Adrenal gland (tissue), 12 donors: ENCODE data around the gene POLR1E. TPM values are rescaled to one million over a fixed set of nuclear protein-coding genes. Genes with fewer than 3 reads are reported as not detected.

Experiments
- DNase-seq, 7 donors: peaks; one replicate each; pipeline ENCODE4 v3.0.0-alpha.2; 2019 to 2020
- H3K27ac ChIP-seq, 5 donors: fragments of 200-600 bp; sonication (generic) in 4 of 5; 1 replicate in 3 of 5; 2 replicates in 2 of 5; pipeline versions ENCODE4 v1.5.1 to v1.8.0; 2016 to 2020; ENCODE audit warnings: mild to moderate bottlenecking in 1 of 5
- H3K27me3 ChIP-seq: fragments of 200-600 bp; 2 replicates; pipeline ENCODE4 v1.8.0; 2021
- H3K36me3 ChIP-seq, 2 donors: fragments of 200-600 bp; replicated peaks in 1 of 2; 1 replicate in 1 of 2; 2 replicates in 1 of 2; pipeline versions ENCODE4 v1.5.1 to v1.8.0; 2018 to 2022
- H3K4me1 ChIP-seq, 2 donors: fragments of 200-600 bp; replicated peaks in 1 of 2; 1 replicate in 1 of 2; 2 replicates in 1 of 2; pipeline versions ENCODE4 v1.5.1 to v1.8.0; 2018 to 2021
- H3K4me3 ChIP-seq, 4 donors: fragments of 200-600 bp; sonication (generic) in 3 of 4; one replicate each; pipeline ENCODE4 v1.5.1; 2016 to 2018
- H3K9me3 ChIP-seq, 3 donors: fragments of 200-600 bp; sonication (generic) in 1 of 3; replicated peaks in 1 of 3; 1 replicate in 2 of 3; 2 replicates in 1 of 3; pipeline versions ENCODE4 v1.5.1 to v1.8.0; 2016 to 2021
- CTCF ChIP-seq, 6 experiments: fragments of 450-650 bp in 4 of 6; fragments of 200-600 bp in 2 of 6; sonication (generic) in 1 of 6; IDR thresholded peaks; 1 replicate in 5 of 6; 2 replicates in 1 of 6; pipeline versions ENCODE4 v1.5.1 to v1.8.0; 2016 to 2021; ENCODE audit warnings: antibody characterized with exemption in 6 of 6, mild to moderate bottlenecking in 2 of 6, moderate library complexity in 1 of 6
- POLR2A ChIP-seq, 2 donors: fragments of 450-650 bp; IDR thresholded peaks; one replicate each; pipeline ENCODE4 v1.6.1; 2017; ENCODE audit warnings: antibody characterized with exemption in 2 of 2, mild to moderate bottlenecking in 2 of 2, moderate library complexity in 1 of 2
- WGBS, 4 donors: extraction: QIAGEN DNeasy Blood & Tissue Kit in 2 of 4; methylation state at CpG; one replicate each; pipeline versions ENCODE4 v1.1.5 to v1.1.7; 2013 to 2017; 5-methylcytosine and 5-hydroxymethylcytosine counted together
- intact Hi-C, 2 donors: fragments of 100-400 bp; cut with DNase I; formaldehyde crosslinking; loops; one replicate each; pipeline versions ENCODE4 v1.14.1 to v1.15.0; 2022 to 2023
- polyA plus RNA-seq, 3 donors: library from polyadenylated mRNA; stranded (reverse); fragments of 200-250 nt in 2 of 3; fragments of 350-450 nt in 1 of 3; fragmentation: Illumina TruSeq in 1 of 3; extraction: RNeasy Lipid Tissue Mini Kit (QIAGEN cat#74804) in 1 of 3; gene quantifications; one replicate each; pipeline ENCODE4 v1.2.3, GENCODE V29; 2013 to 2014
- total RNA-seq, 9 donors: library from RNA; depleted of rRNA in 4 of 9; stranded (reverse); fragments of >200 nt in 4 of 9; fragments of 120-200 nt in 1 of 9; fragmentation: NEBNext Ultra II Directional in 1 of 9; extraction: Animal tissue kit (Norgen Biotek cat#: 25700) in 1 of 9; gene quantifications; one replicate each; pipeline versions ENCODE4 v1.1.0 to v1.2.4, GENCODE V29; 2013 to 2023
- donor health status: healthy with polysubstance abuse.
- donor health status: Bipolar disorder and iron deficiency.
- donor health status: DM: yes; HTN: yes; CAD: no.
- donor health status: DM: no; HTN: no; CAD: no.
- donor health status: DM: no; HTN: no; CAD: no.
- donor health status: DM: yes; HTN: yes; CAD: no.

Gene POLR1E
- total and polyA plus RNA-seq, 12 donors, result 12.6 to 113 (median 20.9) TPM

GRCh38 chr9:37497320-37497719 is 11.6 kb downstream of the POLR1E start:
- peaks cover 0 to 7% of the 10 kb centered on the region in 2 donors for H3K4me1 ChIP-seq
- no peaks in the 10 kb centered on the region for H3K27me3 ChIP-seq
- no peak overlapping the region for H3K4me3 ChIP-seq
- H3K9me3 ChIP-seq, result no peaks in the 10 kb centered on the region
- H3K27ac ChIP-seq, result no peak overlapping the region
- DNase-seq, result no peak
- no peak for TF ChIP-seq POLR2A (IDR thresholded peaks at IDR 0.05)
- TF ChIP-seq CTCF (IDR thresholded peaks at IDR 0.05), result no peak
- 95 to 99% (median 96%) methylated on average over 3 of the region's 3 CpGs for WGBS, 4 donors
- peaks cover 0 to 71% of the 10 kb centered on the region in 2 donors for H3K36me3 ChIP-seq
- intact Hi-C loops, result no loop called here

GRCh38 chr9:37498457-37498856 is 12.7 kb downstream of the POLR1E start:
- no peak for DNase-seq
- Histone ChIP-seq H3K27ac (no peak overlapping the region), H3K4me1 (peaks cover 2 to 7% of the 10 kb centered on the region in 2 donors), H3K36me3 (peaks cover 0 to 67% of the 10 kb centered on the region in 2 donors), H3K9me3 (no peaks in the 10 kb centered on the region), H3K27me3 (no peaks in the 10 kb centered on the region), H3K4me3 (no peak overlapping the region)
- TF ChIP-seq POLR2A (IDR thresholded peaks at IDR 0.05), result no peak
- no peak for TF ChIP-seq CTCF (IDR thresholded peaks at IDR 0.05)
- whole genome bisulfite sequencing, 4 donors, result 64 to 94% (median 67%) methylated on average over 3 of the region's 3 CpGs
- intact Hi-C loops, result no loop called here

GRCh38 chr9:37499297-37499696 is 13.5 kb downstream of the POLR1E start:
- H3K4me3 ChIP-seq, result no peak overlapping the region
- no peaks in the 10 kb centered on the region for H3K9me3 ChIP-seq
- DNase-seq, result no peak
- no peaks in the 10 kb centered on the region for H3K27me3 ChIP-seq
- no peak for TF ChIP-seq CTCF (IDR thresholded peaks at IDR 0.05)
- H3K4me1 ChIP-seq, result peaks cover 4 to 7% of the 10 kb centered on the region in 2 donors
- H3K36me3 ChIP-seq, result peaks cover 0 to 59% of the 10 kb centered on the region in 2 donors
- no peak overlapping the region for H3K27ac ChIP-seq
- intact Hi-C loops, result no loop called here
- WGBS, 4 donors, result 88 to 94% (median 90%) methylated on average over 6 of the region's 6 CpGs

- DNase-seq, result peak in 2 of 7 donors; percentile 17 to 34
- 31 to 58% (median 40%) methylated on average over 2 of the region's 2 CpGs for WGBS, 4 donors
- peak overlapping the region in 3 of 5 donors; percentile 6 to 64 (median 63) for H3K27ac ChIP-seq
- H3K9me3 ChIP-seq, result no peaks in the 10 kb centered on the region
- peaks cover 4 to 7% of the 10 kb centered on the region in 2 donors for H3K4me1 ChIP-seq
- no peak overlapping the region for H3K4me3 ChIP-seq
- no peaks in the 10 kb centered on the region for H3K27me3 ChIP-seq
- intact Hi-C loops, result no loop called here
- TF ChIP-seq POLR2A (IDR thresholded peaks at IDR 0.05) (no peak), CTCF (IDR thresholded peaks at IDR 0.05) (no peak)
- peaks cover 0 to 40% of the 10 kb centered on the region in 2 donors for H3K36me3 ChIP-seq
Observed at GRCh38 chr9:37501957-37502596, 16.3 kb downstream of the POLR1E start.
